Lower lobe of right lung (tissue), 2 donors: ENCODE results near the gene RPN1. TPM values are rescaled to one million over a fixed set of nuclear protein-coding genes. Genes with fewer than 3 reads are reported as not detected.

Experiments used
- ATAC-seq, 2 donors: fragments of 200-7000 bp; cut with Tn5 transposase; one replicate each; pipeline ENCODE4 v1.9.1; 2020 to 2022; ENCODE audit warnings: mild to moderate bottlenecking in 2 of 2, moderate library complexity in 2 of 2
- DNase-seq: peaks from one replicate; pipeline ENCODE4 v3.0.0-alpha.2; 2020
- H3K27ac ChIP-seq: fragments of 200-600 bp; one replicate; pipeline ENCODE4 v1.8.0; 2022
- H3K27me3 ChIP-seq: fragments of 200-600 bp; one replicate; pipeline ENCODE4 v1.8.0; 2022; ENCODE audit warnings: low read depth
- H3K36me3 ChIP-seq: fragments of 200-600 bp; one replicate; pipeline ENCODE4 v1.8.0; 2022; ENCODE audit warnings: mild to moderate bottlenecking
- H3K4me1 ChIP-seq: fragments of 200-600 bp; one replicate; pipeline ENCODE4 v1.8.0; 2022
- H3K4me3 ChIP-seq: fragments of 200-600 bp; one replicate; pipeline ENCODE4 v1.8.0; 2022; ENCODE audit warnings: mild to moderate bottlenecking
- H3K9me3 ChIP-seq: fragments of 200-600 bp; one replicate; pipeline ENCODE4 v1.8.0; 2022
- CTCF ChIP-seq: fragments of 200-600 bp; IDR thresholded peaks from one replicate; pipeline ENCODE4 v1.8.0; 2022; ENCODE audit warnings: antibody characterized with exemption, mild to moderate bottlenecking
- intact Hi-C: fragments of 100-400 bp; cut with DNase I; formaldehyde crosslinking; loops from one replicate; pipeline ENCODE4 v1.11.0; 2022
- total RNA-seq: library from RNA; stranded (reverse); fragmentation: NEBNext Ultra II Directional; extraction: Animal tissue kit (Norgen Biotek cat#: 25700); gene quantifications from one replicate; pipeline ENCODE4 v1.2.1, GENCODE V29; 2021
- donor health status: DM: no; HTN: yes; CAD: no; lungs with severe emphysema.

Gene RPN1
- total RNA-seq, 1 donor from 2014 or later = 198 TPM

GRCh38 chr3:128606094-128606493 lies 44.5 kb downstream of the RPN1 start:
- Histone ChIP-seq H3K36me3 (no peaks in the 10 kb centered on the region), H3K4me1 (peaks cover 7% of the 10 kb centered on the region), H3K4me3 (no peak overlapping the region), H3K27me3 (no peaks in the 10 kb centered on the region), H3K27ac (no peak overlapping the region), H3K9me3 (no peaks in the 10 kb centered on the region)
- DNase-seq (no peak), ATAC-seq (no peak)
- intact Hi-C loops = no loop called here
- TF ChIP-seq CTCF = no peak

GRCh38 chr3:128605091-128606046 lies 45.2 kb downstream of the RPN1 start:
- Histone ChIP-seq H3K4me3 (no peak overlapping the region), H3K27ac (no peak overlapping the region), H3K9me3 (no peaks in the 10 kb centered on the region), H3K36me3 (no peaks in the 10 kb centered on the region), H3K4me1 (peaks cover 7% of the 10 kb centered on the region), H3K27me3 (no peaks in the 10 kb centered on the region)
- DNase-seq (no peak), ATAC-seq (no peak)
- intact Hi-C loops = no loop called here
- TF ChIP-seq CTCF = no peak

- ATAC-seq = no peak
- DNase-seq = no peak
- no peak for TF ChIP-seq CTCF
- intact Hi-C loops = no loop called here
- Histone ChIP-seq H3K27me3 (no peaks in the 10 kb centered on the region), H3K9me3 (no peaks in the 10 kb centered on the region), H3K4me1 (peaks cover 7% of the 10 kb centered on the region), H3K27ac (no peak overlapping the region), H3K4me3 (no peak overlapping the region), H3K36me3 (no peaks in the 10 kb centered on the region)
These were observed 46.5 kb downstream of the RPN1 start for GRCh38 chr3:128603811-128604775.

- Histone ChIP-seq H3K4me1 (peaks cover 7% of the 10 kb centered on the region), H3K27me3 (no peaks in the 10 kb centered on the region), H3K27ac (no peak overlapping the region), H3K4me3 (no peak overlapping the region), H3K36me3 (no peaks in the 10 kb centered on the region), H3K9me3 (no peaks in the 10 kb centered on the region)
- intact Hi-C loops = no loop called here
- TF ChIP-seq CTCF = no peak
- DNase-seq (no peak), ATAC-seq (no peak)
These were observed 47.3 kb downstream of the RPN1 start for GRCh38 chr3:128603313-128603712.

- Histone ChIP-seq H3K36me3 (no peaks in the 10 kb centered on the region), H3K9me3 (no peaks in the 10 kb centered on the region), H3K4me1 (no peaks in the 10 kb centered on the region), H3K27ac (no peak overlapping the region), H3K4me3 (no peak overlapping the region), H3K27me3 (no peaks in the 10 kb centered on the region)
- DNase-seq = no peak
- intact Hi-C loops = no loop called here
- no peak for ATAC-seq
- TF ChIP-seq CTCF = no peak
These were observed 51.5 kb downstream of the RPN1 start for GRCh38 chr3:128598884-128599664.
